GM06990 (cell line): ENCODE data around the gene CD72.

Experiments used
- DNase-seq: peaks from one replicate; pipeline ENCODE4 v3.0.0-alpha.2; 2011; ENCODE audit not compliant: insufficient read length; ENCODE audit errors: extremely low read depth
- H3K27me3 ChIP-seq: replicated peaks from 2 replicates; pipeline ENCODE4 v1.6.0; 2011; ENCODE audit warnings: low read length; ENCODE audit not compliant: control insufficient read depth, insufficient read depth
- H3K36me3 ChIP-seq: 2 replicates; pipeline ENCODE4 v1.5.1; 2011; ENCODE audit warnings: low read length; ENCODE audit not compliant: control insufficient read depth, insufficient read depth
- H3K4me3 ChIP-seq: replicated peaks from 2 replicates; pipeline ENCODE4 v1.5.1; 2011; ENCODE audit warnings: low read depth, mild to moderate bottlenecking, control low read depth, low read length
- CTCF ChIP-seq: IDR thresholded peaks from 2 replicates; pipeline ENCODE4 v1.5.1; 2011; ENCODE audit warnings: low read length, control low read depth, mild to moderate bottlenecking, inconsistent platforms; ENCODE audit not compliant: insufficient read depth, poor library complexity, severe bottlenecking

The CD72 gene

DNA sequence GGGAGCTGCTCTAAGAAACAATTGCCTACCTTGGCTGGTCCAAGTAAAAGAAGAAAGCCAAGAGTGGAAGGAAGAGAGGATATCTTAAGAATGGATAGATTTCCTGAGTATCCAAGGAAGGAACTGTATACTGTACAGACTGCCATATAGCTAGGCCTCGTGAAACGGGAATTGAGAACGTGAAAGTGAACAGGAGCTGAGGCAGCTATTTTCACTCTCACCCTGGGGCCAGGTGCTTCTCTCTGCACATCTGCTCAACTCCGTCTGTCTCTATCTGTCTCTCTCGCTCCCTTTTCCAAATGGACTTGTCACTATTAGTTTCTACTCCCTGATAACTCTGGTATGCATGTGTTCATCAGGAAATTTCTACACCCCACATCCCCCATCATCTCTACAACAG is 49.0 kb downstream of the CD72 start:
- H3K36me3 ChIP-seq = no peaks in the 10 kb centered on the region
- no peaks in the 10 kb centered on the region for H3K27me3 ChIP-seq
- no peak for DNase-seq
- TF ChIP-seq CTCF = no peak
- H3K4me3 ChIP-seq = no peak overlapping the region

- H3K36me3 ChIP-seq = no peaks in the 10 kb centered on the region
- H3K4me3 ChIP-seq = no peak overlapping the region
- no peak for DNase-seq
- no peaks in the 10 kb centered on the region for H3K27me3 ChIP-seq
- no peak for TF ChIP-seq CTCF
Measured at GRCh38 chr9:35568196-35568595, 50.0 kb downstream of the CD72 start.

- no peak for DNase-seq
- Histone ChIP-seq H3K36me3 (no peaks in the 10 kb centered on the region), H3K27me3 (no peaks in the 10 kb centered on the region), H3K4me3 (no peak overlapping the region)
- TF ChIP-seq CTCF = no peak
Measured at GRCh38 chr9:35566417-35566816, 51.8 kb downstream of the CD72 start.

- no peak for TF ChIP-seq CTCF
- no peak for DNase-seq
- H3K36me3 ChIP-seq = no peaks in the 10 kb centered on the region
- no peak overlapping the region for H3K4me3 ChIP-seq
- no peaks in the 10 kb centered on the region for H3K27me3 ChIP-seq
Measured at GRCh38 chr9:35564658-35565061, 53.6 kb downstream of the CD72 start.

GRCh38 chr9:35563791-35564197 is 54.4 kb downstream of the CD72 start:
- TF ChIP-seq CTCF = no peak
- H3K36me3 ChIP-seq = no peaks in the 10 kb centered on the region
- no peaks in the 10 kb centered on the region for H3K27me3 ChIP-seq
- H3K4me3 ChIP-seq = no peak overlapping the region
- no peak for DNase-seq
